Astrocyte (in vitro differentiated cells and primary cell): ENCODE results near the gene PTPN5. TPM values are rescaled to one million over a fixed set of nuclear protein-coding genes. Genes with fewer than 3 reads are reported as not detected.
A peak's percentile ranks its signal among the peaks of the same experiment; 100 is the strongest.

Experiments
- DNase-seq: peaks from one replicate; pipeline ENCODE4 v3.0.0-alpha.2; 2010; ENCODE audit warnings: low read depth
- FAIRE-seq: peaks from 2 replicates; lab custom pipeline; 2011; peaks lifted over from hg19 to GRCh38; lab: Jason Lieb, UNC
- H2AFZ ChIP-seq: 2 replicates; pipeline ENCODE4 v1.6.0; 2012; ENCODE audit warnings: low read depth, low read length, inconsistent platforms
- H3K27ac ChIP-seq: 2 replicates; pipeline ENCODE4 v1.5.1; 2011; ENCODE audit warnings: low read depth, low read length, inconsistent platforms
- H3K27me3 ChIP-seq: 2 replicates; pipeline ENCODE4 v1.6.0; 2011; ENCODE audit warnings: low read length, inconsistent platforms; ENCODE audit not compliant: insufficient read depth
- H3K36me3 ChIP-seq: 2 replicates; pipeline ENCODE4 v1.5.1; 2011; ENCODE audit warnings: low read length, inconsistent platforms; ENCODE audit not compliant: insufficient read depth
- H3K4me1 ChIP-seq: 2 replicates; pipeline ENCODE4 v1.5.1; 2011; ENCODE audit warnings: low read length, inconsistent platforms; ENCODE audit not compliant: insufficient read depth
- H3K4me2 ChIP-seq: 2 replicates; pipeline ENCODE4 v1.6.0; 2012; ENCODE audit warnings: low read length, inconsistent platforms
- H3K4me3 ChIP-seq: 2 replicates; pipeline ENCODE4 v1.5.1; 2011; ENCODE audit warnings: low read depth, mild to moderate bottlenecking, low read length, inconsistent platforms; ENCODE audit not compliant: insufficient read depth
- H3K79me2 ChIP-seq: 2 replicates; pipeline ENCODE4 v1.6.0; 2012; ENCODE audit warnings: mild to moderate bottlenecking, low read length, inconsistent platforms; ENCODE audit not compliant: insufficient read depth
- H3K9ac ChIP-seq: 2 replicates; pipeline ENCODE4 v1.6.0; 2012; ENCODE audit warnings: mild to moderate bottlenecking, low read length, inconsistent platforms
- H3K9me3 ChIP-seq: 2 replicates; pipeline ENCODE4 v1.5.1; 2012; ENCODE audit warnings: low read depth, mild to moderate bottlenecking, low read length, inconsistent platforms; ENCODE audit not compliant: insufficient read depth
- H4K20me1 ChIP-seq: 2 replicates; pipeline ENCODE4 v1.6.0; 2012; ENCODE audit warnings: low read length, inconsistent platforms; ENCODE audit not compliant: insufficient read depth
- H3K27ac Mint-ChIP-seq: one replicate; pipeline ENCODE4 v1.8.0; 2021; ENCODE audit warnings: mild to moderate bottlenecking, mixed read lengths; ENCODE audit not compliant: unreplicated experiment
- H3K27me3 Mint-ChIP-seq: one replicate; pipeline ENCODE4 v1.8.0; 2021; ENCODE audit warnings: low read depth, mixed read lengths; ENCODE audit not compliant: unreplicated experiment
- H3K36me3 Mint-ChIP-seq: one replicate; pipeline ENCODE4 v1.8.0; 2021; ENCODE audit warnings: low read depth, mixed read lengths; ENCODE audit not compliant: unreplicated experiment
- H3K4me1 Mint-ChIP-seq: one replicate; pipeline ENCODE4 v1.8.0; 2021; ENCODE audit warnings: low read depth, mixed read lengths; ENCODE audit not compliant: unreplicated experiment
- H3K4me3 Mint-ChIP-seq: one replicate; pipeline ENCODE4 v1.8.0; 2021; ENCODE audit warnings: mild to moderate bottlenecking, moderate library complexity, mixed read lengths; ENCODE audit not compliant: unreplicated experiment
- H3K9me3 Mint-ChIP-seq: one replicate; pipeline ENCODE4 v1.8.0; 2021; ENCODE audit warnings: mild to moderate bottlenecking, mixed read lengths; ENCODE audit not compliant: unreplicated experiment
- EZH2 ChIP-seq: IDR thresholded peaks from 2 replicates; pipeline ENCODE4 v1.6.1; 2012; ENCODE audit warnings: mild to moderate bottlenecking, low read length, inconsistent platforms; ENCODE audit not compliant: insufficient read depth
- total RNA-seq: library from RNA; stranded (reverse); gene quantifications from 2 replicates; pipeline ENCODE4 v1.2.1, GENCODE V29; 2021
- TF ChIP-seq, protein P1 (sequence below): IDR thresholded peaks from 2 replicates; pipeline ENCODE4 v1.5.1; 2011; ENCODE audit warnings: low read depth, mild to moderate bottlenecking, inconsistent platforms, low read length, moderate library complexity; ENCODE audit not compliant: insufficient read depth

The PTPN5 gene
- total RNA-seq, 1 donor from 2014 or later, result 0.07 TPM

DNA sequence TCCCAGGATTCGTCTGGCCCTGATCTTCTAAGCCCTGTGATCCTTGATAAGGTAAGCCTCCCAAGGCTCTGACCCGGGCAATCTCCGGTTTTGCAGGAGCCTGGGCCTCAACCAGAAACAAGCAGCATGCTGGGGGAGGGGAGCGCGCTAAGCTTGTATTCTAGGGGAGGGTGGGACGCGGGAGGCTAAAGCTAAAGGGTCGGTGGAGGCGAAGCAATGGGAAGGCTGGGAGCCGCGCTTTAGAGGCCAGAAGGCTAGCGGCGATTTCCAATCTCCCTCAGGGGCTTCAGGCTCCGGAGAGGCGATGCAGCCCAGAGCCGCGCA is 753 bp downstream of the PTPN5 start:
- no peak overlapping the region for H3K9ac ChIP-seq
- peaks cover 56% of the 10 kb centered on the region for H3K27me3 ChIP-seq
- H3K4me2 ChIP-seq, result peak overlapping the region; percentile 76
- no peaks in the 10 kb centered on the region for H3K4me1 ChIP-seq
- TF ChIP-seq, protein P1, sequence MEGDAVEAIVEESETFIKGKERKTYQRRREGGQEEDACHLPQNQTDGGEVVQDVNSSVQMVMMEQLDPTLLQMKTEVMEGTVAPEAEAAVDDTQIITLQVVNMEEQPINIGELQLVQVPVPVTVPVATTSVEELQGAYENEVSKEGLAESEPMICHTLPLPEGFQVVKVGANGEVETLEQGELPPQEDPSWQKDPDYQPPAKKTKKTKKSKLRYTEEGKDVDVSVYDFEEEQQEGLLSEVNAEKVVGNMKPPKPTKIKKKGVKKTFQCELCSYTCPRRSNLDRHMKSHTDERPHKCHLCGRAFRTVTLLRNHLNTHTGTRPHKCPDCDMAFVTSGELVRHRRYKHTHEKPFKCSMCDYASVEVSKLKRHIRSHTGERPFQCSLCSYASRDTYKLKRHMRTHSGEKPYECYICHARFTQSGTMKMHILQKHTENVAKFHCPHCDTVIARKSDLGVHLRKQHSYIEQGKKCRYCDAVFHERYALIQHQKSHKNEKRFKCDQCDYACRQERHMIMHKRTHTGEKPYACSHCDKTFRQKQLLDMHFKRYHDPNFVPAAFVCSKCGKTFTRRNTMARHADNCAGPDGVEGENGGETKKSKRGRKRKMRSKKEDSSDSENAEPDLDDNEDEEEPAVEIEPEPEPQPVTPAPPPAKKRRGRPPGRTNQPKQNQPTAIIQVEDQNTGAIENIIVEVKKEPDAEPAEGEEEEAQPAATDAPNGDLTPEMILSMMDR, result no peak
- no peaks in the 10 kb centered on the region for H3K36me3 Mint-ChIP-seq
- no peaks in the 10 kb centered on the region for H3K4me1 Mint-ChIP-seq
- H3K36me3 ChIP-seq, result no peaks in the 10 kb centered on the region
- H2AFZ ChIP-seq, result no peak overlapping the region
- no peaks in the 10 kb centered on the region for H3K9me3 ChIP-seq
- no peaks in the 10 kb centered on the region for H4K20me1 ChIP-seq
- FAIRE-seq (no peak), DNase-seq (no peak)
- H3K9me3 Mint-ChIP-seq, result no peaks in the 10 kb centered on the region
- no peaks in the 10 kb centered on the region for H3K79me2 ChIP-seq
- H3K27ac Mint-ChIP-seq, result no peak overlapping the region
- H3K4me3 Mint-ChIP-seq, result peak overlapping the region; percentile 73
- no peak overlapping the region for H3K4me3 ChIP-seq
- no peak overlapping the region for H3K27ac ChIP-seq
- H3K27me3 Mint-ChIP-seq, result peaks cover 64% of the 10 kb centered on the region

DNA sequence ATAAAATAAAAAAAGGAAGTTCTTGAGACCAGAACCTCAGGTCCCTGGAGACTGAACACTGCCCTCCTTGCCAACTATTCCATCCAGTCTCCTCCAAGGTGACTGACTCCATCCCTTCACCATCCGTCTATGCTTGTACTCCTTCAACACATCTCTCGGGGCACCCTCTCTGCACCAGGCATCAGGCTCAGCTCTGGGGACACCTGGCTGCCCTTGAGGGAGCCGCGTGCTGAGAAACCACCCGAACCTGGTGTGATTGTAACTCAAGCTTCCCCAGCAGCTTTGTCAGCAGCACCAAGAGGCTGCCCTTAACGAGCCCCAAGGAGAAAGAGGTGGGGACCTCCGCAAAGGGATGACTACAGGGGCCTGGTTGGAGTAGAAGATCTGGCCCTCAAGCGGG is 1.7 kb downstream of the PTPN5 start:
- no peak overlapping the region for H3K9ac ChIP-seq
- H3K4me3 Mint-ChIP-seq, result peak overlapping the region; percentile 73
- no peak for FAIRE-seq
- no peak for DNase-seq
- H2AFZ ChIP-seq, result no peak overlapping the region
- no peaks in the 10 kb centered on the region for H3K4me1 Mint-ChIP-seq
- H3K9me3 Mint-ChIP-seq, result no peaks in the 10 kb centered on the region
- no peak overlapping the region for H3K4me3 ChIP-seq
- peaks cover 59% of the 10 kb centered on the region for H3K27me3 Mint-ChIP-seq
- no peaks in the 10 kb centered on the region for H4K20me1 ChIP-seq
- TF ChIP-seq, protein P1, result no peak
- TF ChIP-seq EZH2, result no peak
- H3K36me3 Mint-ChIP-seq, result no peaks in the 10 kb centered on the region
- H3K4me2 ChIP-seq, result no peak overlapping the region
- H3K27me3 ChIP-seq, result peaks cover 51% of the 10 kb centered on the region
- no peaks in the 10 kb centered on the region for H3K79me2 ChIP-seq
- H3K27ac ChIP-seq, result no peak overlapping the region
- H3K9me3 ChIP-seq, result no peaks in the 10 kb centered on the region
- H3K36me3 ChIP-seq, result no peaks in the 10 kb centered on the region
- H3K4me1 ChIP-seq, result no peaks in the 10 kb centered on the region
- H3K27ac Mint-ChIP-seq, result no peak overlapping the region

- Histone ChIP-seq H3K36me3 (no peaks in the 10 kb centered on the region), H3K27me3 (peaks cover 27% of the 10 kb centered on the region), H3K27ac (no peak overlapping the region), H3K4me2 (no peak overlapping the region), H4K20me1 (no peaks in the 10 kb centered on the region), H3K4me3 (no peak overlapping the region), H3K4me1 (no peaks in the 10 kb centered on the region), H3K9me3 (no peaks in the 10 kb centered on the region), H2AFZ (no peak overlapping the region), H3K79me2 (no peaks in the 10 kb centered on the region), H3K9ac (no peak overlapping the region)
- Mint-ChIP-seq H3K9me3 (no peaks in the 10 kb centered on the region), H3K4me3 (no peak overlapping the region), H3K4me1 (no peaks in the 10 kb centered on the region), H3K27ac (no peak overlapping the region), H3K36me3 (no peaks in the 10 kb centered on the region), H3K27me3 (peaks cover 32% of the 10 kb centered on the region)
- no peak for DNase-seq
- TF ChIP-seq, protein P1, result no peak
- no peak for TF ChIP-seq EZH2
- no peak for FAIRE-seq
These were observed 6.2 kb downstream of the PTPN5 start for GRCh38 chr11:18785411-18785810.
